ENCODE results near the gene TCF7.

TCF7 gene

DNA sequence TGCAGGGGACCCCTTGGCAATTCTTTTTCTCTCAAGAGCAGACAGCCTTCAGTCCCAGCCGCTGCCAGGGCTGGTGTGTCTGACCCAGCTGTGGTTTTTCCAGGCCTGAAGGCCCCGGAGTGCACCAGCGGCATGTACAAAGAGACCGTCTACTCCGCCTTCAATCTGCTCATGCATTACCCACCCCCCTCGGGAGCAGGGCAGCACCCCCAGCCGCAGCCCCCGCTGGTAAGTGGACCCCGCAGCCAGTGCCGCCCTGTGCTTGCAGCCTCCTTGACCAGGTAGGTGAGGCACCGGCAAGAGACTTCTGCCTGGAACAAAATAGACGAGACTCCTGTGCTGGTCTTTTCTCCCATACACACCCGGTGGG is 1.3 kb downstream of the TCF7 start:
- TF ChIP-seq ZFX (IDR thresholded peaks at IDR 0.05; ENCODE audit: borderline replicate concordance), result no peak
- TF ChIP-seq, protein P1, sequence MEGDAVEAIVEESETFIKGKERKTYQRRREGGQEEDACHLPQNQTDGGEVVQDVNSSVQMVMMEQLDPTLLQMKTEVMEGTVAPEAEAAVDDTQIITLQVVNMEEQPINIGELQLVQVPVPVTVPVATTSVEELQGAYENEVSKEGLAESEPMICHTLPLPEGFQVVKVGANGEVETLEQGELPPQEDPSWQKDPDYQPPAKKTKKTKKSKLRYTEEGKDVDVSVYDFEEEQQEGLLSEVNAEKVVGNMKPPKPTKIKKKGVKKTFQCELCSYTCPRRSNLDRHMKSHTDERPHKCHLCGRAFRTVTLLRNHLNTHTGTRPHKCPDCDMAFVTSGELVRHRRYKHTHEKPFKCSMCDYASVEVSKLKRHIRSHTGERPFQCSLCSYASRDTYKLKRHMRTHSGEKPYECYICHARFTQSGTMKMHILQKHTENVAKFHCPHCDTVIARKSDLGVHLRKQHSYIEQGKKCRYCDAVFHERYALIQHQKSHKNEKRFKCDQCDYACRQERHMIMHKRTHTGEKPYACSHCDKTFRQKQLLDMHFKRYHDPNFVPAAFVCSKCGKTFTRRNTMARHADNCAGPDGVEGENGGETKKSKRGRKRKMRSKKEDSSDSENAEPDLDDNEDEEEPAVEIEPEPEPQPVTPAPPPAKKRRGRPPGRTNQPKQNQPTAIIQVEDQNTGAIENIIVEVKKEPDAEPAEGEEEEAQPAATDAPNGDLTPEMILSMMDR (IDR thresholded peaks at IDR 0.05), result no peak
- no peak overlapping the region for H3K27ac ChIP-seq

DNA sequence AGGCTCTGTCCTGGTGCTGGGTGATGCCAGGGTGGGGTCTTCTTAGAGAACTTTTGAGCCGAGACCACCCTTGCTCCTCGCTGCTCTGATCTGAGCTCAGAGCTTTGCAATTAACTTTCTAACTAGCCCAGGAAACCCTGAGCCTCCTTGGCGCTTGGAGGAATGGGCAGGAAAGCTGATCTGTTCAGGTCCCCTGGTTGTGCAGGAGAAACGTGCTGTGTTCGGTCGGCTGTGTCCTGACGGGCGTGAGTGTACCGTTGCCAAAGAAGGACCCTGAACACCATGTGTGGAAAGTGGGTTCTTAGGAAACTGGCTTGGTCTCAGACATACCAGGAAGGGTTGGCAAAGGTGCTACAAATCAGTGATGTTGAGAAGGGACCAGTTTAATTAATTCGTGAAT is 1.8 kb downstream of the TCF7 start:
- no peak overlapping the region for H3K27ac ChIP-seq
- no peak for TF ChIP-seq ZFX (IDR thresholded peaks at IDR 0.05; ENCODE audit: borderline replicate concordance)
- TF ChIP-seq, protein P1 (IDR thresholded peaks at IDR 0.05), result no peak

DNA sequence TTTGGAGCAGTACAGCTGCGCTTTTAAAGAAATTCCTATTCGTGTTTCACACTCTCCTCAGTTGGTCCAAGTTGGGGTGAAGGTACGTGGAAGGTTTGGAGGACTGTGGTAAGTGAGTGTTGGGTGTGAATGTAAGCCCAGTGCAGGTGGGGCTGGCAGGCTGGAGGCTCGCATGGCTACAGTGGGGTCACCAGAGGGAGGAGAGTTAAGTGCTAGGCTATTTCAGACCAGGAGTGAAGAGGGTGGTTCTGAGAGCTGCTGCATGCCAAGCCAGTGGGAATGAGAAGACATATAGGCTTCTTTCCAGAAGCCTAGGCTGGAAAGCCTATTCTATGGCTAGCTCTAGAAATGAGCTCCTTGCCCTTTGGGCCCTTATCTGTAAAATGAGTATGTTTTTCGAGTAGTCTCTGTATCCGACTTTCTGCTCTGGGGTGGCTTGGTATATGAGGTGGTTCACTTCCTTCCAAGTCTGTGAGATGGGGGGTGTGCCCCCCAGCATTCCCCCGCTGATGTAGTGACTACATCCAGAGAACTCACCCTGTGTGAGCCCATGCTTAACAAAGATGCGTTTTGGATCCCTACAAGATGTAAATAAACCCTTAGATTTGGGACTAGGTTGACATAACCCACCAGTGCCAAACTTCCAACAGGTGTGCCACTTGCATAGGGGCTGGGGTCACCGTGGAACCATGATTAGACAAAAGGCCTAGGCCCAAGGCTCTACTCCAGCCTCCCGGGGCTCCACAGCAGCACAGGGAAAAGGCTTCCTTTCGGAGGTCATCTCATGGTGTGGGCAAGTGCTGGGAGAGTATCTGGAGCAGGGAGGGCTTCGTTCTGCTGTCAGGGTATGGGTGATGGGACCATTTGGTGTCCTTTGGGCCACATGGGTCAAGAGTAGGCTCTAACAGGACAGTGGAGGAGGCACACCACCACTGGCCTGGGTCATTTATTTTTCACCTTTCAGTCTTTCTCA is 2.6 kb downstream of the TCF7 start:
- TF ChIP-seq, protein P1 (IDR thresholded peaks at IDR 0.05), result no peak
- TF ChIP-seq ZFX (IDR thresholded peaks at IDR 0.05; ENCODE audit: borderline replicate concordance), result no peak

DNA sequence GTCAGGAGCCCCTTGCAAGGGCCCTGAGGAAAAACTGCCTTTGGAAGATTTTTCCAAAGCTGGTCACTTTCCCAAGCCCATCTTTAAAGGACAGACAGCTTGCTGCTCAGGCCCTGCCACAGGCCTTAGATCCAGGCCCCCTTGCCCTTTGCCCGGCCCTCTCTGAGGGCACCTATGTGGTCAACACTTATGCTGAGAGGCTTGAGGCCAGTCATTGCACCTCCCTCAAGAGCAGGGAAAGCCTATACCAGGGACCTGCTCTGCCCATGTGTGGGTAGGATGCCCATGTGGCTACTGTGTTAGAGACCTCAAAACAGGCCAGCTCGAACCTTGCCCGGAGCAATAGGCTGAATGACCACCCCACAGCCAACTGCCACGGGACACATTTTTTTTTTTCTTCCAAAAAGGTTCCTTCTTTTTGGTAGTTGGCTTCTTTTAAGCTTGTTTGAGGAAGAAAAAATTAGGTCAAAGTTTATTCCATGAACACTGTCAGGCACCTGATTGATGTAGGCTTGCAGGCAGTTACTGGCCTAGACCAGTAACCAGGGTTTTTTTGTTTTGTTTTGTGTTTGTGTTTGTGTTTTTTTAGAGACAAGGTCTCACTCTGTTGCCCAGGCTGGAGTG is 3.8 kb downstream of the TCF7 start:
- no peak overlapping the region for H3K27ac ChIP-seq

More for the DNA sequence above, 2.6 kb downstream of the TCF7 start:
- no peak overlapping the region for H3K27ac ChIP-seq

DNA sequence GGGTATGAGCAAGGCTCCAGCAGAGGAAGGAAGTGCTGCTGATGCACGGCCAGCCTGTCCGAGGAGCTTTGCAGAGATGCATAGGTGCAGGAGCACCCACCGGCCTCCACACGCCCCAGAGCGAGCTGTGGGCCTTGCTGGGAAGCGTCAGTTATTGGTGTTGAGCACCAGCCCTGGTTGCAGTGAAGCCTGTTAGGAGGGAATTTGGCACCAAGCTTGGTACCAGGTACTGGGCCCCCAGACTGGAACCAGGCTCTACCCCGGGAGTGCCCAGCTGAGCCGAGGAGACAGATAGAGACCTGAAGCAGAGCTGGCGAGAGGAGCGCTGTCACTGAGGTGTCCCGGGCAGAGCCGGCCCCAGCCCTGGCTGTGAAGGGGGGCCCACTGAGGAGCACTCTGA is 5.2 kb downstream of the TCF7 start:
- TF ChIP-seq, protein P1 (IDR thresholded peaks at IDR 0.05), result no peak
- no peak for TF ChIP-seq ZFX (IDR thresholded peaks at IDR 0.05; ENCODE audit: borderline replicate concordance)
- no peak overlapping the region for H3K27ac ChIP-seq

More for the DNA sequence above, 3.8 kb downstream of the TCF7 start:
- TF ChIP-seq ZFX (IDR thresholded peaks at IDR 0.05; ENCODE audit: borderline replicate concordance), result no peak
- TF ChIP-seq, protein P1 (IDR thresholded peaks at IDR 0.05), result no peak

DNA sequence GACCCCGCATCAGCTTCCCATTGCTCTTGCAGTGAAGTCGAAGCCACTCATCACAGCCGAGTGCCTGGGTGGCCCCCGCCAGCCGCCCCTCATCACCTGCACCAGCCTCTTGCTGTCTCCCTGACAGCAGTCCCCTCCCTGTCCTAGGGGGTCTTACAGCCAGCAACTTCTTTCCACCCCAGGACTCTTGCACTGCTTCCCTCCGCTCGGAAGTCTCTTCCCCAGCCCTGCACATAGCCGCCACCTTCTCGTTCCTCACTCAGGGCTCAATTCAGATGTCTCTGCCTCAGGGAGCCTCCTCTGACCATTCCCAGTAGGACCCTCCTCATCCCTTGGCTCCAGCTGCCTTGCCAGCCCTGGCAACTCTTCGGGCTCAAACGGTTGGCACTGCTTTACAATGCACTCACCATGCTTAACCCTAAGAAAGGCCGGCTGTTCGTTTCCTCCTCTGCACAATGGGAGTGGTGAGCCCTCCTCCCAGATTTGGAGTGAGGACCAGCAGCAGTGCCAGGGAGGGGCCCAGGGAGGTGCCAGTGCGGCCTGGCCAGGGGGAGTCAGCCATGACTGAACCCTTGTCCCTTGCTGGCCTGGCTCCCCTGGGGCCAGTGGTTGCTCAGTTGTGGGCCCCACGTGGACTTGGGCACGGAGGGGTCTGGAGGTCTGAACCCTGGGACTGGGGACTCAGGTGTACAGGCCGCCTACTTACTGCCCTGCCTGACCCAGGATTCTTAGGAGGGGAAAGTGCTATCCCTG is 6.1 kb downstream of the TCF7 start:
- TF ChIP-seq, protein P1 (IDR thresholded peaks at IDR 0.05), result no peak
- no peak for TF ChIP-seq ZFX (IDR thresholded peaks at IDR 0.05; ENCODE audit: borderline replicate concordance)
- H3K27ac ChIP-seq, result no peak overlapping the region

All from 22Rv1 (cell line).